Measurements from ENCODE around the gene JUP.

GRCh38 chr17:41801374-41802271, 15.1 kb upstream of the JUP start:
- TF ChIP-seq MAX (IDR thresholded peaks at IDR 0.05; ENCODE audit: low read depth, low read length) (0 out of 2 replicates have a peak, but pooled peaks have one; percentile 23), POLR2A (IDR thresholded peaks at IDR 0.05; ENCODE audit: extremely low read depth, insufficient read length) (no peak), CTCF (IDR thresholded peaks at IDR 0.05; ENCODE audit: low read depth, low read length) (peak; percentile 93)

Data from NB4 (cell line).